ENCODE measurements around the gene NKX2-8.
"Not testable (repeated sequence)": the region's sequence is repeated elsewhere in the genome, so short reads cannot be mapped to it uniquely, and the experiment has no call there.

Gene NKX2-8

GRCh38 chr14:36556811-36557433 is 25.5 kb downstream of the NKX2-8 start:
- DNase-seq (ENCODE audit: low read depth) = no peak
- peak; percentile 89 for TF ChIP-seq CTCF (IDR thresholded peaks at IDR 0.05; ENCODE audit: control insufficient read depth, insufficient read depth, low read depth, low read length, missing control alignments)
- no peak overlapping the region for H3K4me3 ChIP-seq (ENCODE audit: control insufficient read depth, low read depth, low read length)

- DNase-seq (ENCODE audit: low read depth) = no peak
- H3K4me3 ChIP-seq (ENCODE audit: control insufficient read depth, low read depth, low read length) = no peak overlapping the region
- no peak for TF ChIP-seq CTCF (IDR thresholded peaks at IDR 0.05; ENCODE audit: control insufficient read depth, insufficient read depth, low read depth, low read length, missing control alignments)
These were observed 26.2 kb downstream of the NKX2-8 start for GRCh38 chr14:36555998-36556743.

DNA sequence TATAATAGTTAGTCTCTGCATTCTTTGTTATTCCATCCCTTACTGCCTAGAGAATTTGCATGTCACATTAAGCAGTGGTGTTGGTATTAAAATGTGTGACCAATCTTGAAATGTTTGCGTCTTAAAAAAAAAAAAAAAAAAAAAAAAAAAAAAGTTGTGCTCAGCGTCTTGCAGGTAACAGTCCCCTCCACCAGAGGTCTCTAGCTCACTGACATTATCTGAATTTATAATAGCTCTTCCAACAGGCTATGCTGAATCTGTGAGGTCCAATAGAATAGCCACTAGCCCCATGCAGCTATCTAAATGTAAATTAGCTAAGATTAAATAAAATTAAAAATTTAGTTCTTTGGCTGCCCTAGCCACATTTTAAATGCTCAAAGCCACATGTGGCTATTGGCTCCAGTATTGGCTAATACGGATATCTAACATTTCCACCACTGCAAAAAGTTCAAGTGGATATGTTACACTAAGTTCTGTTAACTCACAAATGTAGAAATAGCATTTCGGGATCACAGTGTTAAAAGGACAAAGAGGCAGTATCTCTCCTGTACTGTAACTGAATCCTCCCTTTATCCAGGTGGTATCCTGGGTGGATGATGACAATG is 28.7 kb downstream of the NKX2-8 start:
- TF ChIP-seq CTCF (IDR thresholded peaks at IDR 0.05; ENCODE audit: control insufficient read depth, insufficient read depth, low read depth, low read length, missing control alignments) = peak; percentile 68
- peak; percentile 23 for DNase-seq (ENCODE audit: low read depth)
- no peak overlapping the region for H3K4me3 ChIP-seq (ENCODE audit: control insufficient read depth, low read depth, low read length)

DNA sequence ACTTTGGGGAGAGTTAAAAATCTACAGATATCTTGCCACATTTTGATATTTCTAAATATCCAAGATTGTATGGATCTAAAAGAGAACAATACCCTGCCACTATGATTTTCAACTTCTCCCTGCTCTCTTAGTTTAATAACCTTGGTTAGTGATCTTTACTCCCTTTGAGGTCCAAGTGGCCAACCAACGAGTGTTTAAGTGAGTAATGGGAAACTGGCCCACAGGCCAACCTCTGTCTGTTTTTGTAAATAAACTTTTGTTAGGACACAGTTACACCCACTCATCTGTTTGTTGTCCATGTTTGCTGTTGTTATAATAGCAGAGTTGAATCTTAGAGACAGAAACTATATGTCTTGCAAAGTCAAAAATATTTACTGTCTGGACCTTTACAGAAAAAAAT is 31.5 kb downstream of the NKX2-8 start:
- no peak for DNase-seq (ENCODE audit: low read depth)
- no peak overlapping the region for H3K4me3 ChIP-seq (ENCODE audit: control insufficient read depth, low read depth, low read length)
- no peak for TF ChIP-seq CTCF (IDR thresholded peaks at IDR 0.05; ENCODE audit: control insufficient read depth, insufficient read depth, low read depth, low read length, missing control alignments)

- DNase-seq (ENCODE audit: low read depth); H3K4me3 ChIP-seq (ENCODE audit: control insufficient read depth, low read depth, low read length): not testable (repeated sequence)
These were observed 38.1 kb downstream of the NKX2-8 start for GRCh38 chr14:36544280-36544679.

DNA sequence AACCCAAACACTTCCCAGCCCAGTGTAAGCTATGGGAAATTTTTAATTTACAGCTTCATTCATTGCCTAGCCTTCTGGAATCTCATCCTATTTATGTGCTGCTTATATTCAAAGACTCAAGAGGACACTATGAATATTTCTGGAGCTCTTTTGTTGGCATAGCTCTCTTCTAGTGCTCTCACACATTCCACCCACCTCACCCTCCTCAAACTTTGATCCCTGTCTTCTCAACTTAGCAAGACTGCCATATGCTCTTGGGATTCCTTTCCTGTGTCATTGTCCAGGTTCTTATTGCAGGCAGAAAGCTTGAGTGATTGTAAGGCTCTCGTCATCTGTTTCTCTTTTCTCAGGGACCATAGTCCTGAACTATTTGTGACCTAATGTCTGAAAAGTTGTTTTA is 44.4 kb downstream of the NKX2-8 start:
- no peak for DNase-seq (ENCODE audit: low read depth)

More for the DNA sequence above, 44.4 kb downstream of the NKX2-8 start:
- no peak overlapping the region for H3K4me3 ChIP-seq (ENCODE audit: control insufficient read depth, low read depth, low read length)
- TF ChIP-seq CTCF (IDR thresholded peaks at IDR 0.05; ENCODE audit: control insufficient read depth, insufficient read depth, low read depth, low read length, missing control alignments) = no peak
